ENCODE results near the gene FBXW12.

- TF ChIP-seq, protein P1, sequence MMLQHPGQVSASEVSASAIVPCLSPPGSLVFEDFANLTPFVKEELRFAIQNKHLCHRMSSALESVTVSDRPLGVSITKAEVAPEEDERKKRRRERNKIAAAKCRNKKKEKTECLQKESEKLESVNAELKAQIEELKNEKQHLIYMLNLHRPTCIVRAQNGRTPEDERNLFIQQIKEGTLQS (IDR thresholded peaks at IDR 0.05): no peak
- TF ChIP-seq YY1 (IDR thresholded peaks at IDR 0.05) (no peak), EGR1 (IDR thresholded peaks at IDR 0.05; ENCODE audit: low read depth in 2 of 2) (no peak), SP1 (IDR thresholded peaks at IDR 0.05) (no peak), ZBTB33 (IDR thresholded peaks at IDR 0.05) (no peak), TAF1 (conservative IDR thresholded peaks at IDR 0.05) (no peak), FOXA1 (IDR thresholded peaks at IDR 0.05) (no peak), REST (IDR thresholded peaks at IDR 0.05) (no peak), JUND (IDR thresholded peaks at IDR 0.05) (no peak), GABPA (IDR thresholded peaks at IDR 0.05 in 1 of 2, conservative IDR thresholded peaks at IDR 0.05 in 1 of 2) (no peak), RAD21 (IDR thresholded peaks at IDR 0.05) (no peak), RXRA (IDR thresholded peaks at IDR 0.05) (no peak)
- TF ChIP-seq, protein P2, sequence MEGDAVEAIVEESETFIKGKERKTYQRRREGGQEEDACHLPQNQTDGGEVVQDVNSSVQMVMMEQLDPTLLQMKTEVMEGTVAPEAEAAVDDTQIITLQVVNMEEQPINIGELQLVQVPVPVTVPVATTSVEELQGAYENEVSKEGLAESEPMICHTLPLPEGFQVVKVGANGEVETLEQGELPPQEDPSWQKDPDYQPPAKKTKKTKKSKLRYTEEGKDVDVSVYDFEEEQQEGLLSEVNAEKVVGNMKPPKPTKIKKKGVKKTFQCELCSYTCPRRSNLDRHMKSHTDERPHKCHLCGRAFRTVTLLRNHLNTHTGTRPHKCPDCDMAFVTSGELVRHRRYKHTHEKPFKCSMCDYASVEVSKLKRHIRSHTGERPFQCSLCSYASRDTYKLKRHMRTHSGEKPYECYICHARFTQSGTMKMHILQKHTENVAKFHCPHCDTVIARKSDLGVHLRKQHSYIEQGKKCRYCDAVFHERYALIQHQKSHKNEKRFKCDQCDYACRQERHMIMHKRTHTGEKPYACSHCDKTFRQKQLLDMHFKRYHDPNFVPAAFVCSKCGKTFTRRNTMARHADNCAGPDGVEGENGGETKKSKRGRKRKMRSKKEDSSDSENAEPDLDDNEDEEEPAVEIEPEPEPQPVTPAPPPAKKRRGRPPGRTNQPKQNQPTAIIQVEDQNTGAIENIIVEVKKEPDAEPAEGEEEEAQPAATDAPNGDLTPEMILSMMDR (IDR thresholded peaks at IDR 0.05; ENCODE audit: low read depth, low read length, missing input control): no peak
- TF ChIP-seq, protein P3, sequence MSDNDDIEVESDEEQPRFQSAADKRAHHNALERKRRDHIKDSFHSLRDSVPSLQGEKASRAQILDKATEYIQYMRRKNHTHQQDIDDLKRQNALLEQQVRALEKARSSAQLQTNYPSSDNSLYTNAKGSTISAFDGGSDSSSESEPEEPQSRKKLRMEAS (IDR thresholded peaks at IDR 0.05): no peak
Observed at GRCh38 chr3:48397767-48398681, 26.0 kb downstream of the FBXW12 start.
